Fibroblast of mammary gland (primary cell): ENCODE data around the gene THY1.

ENCODE experiments used
- DNase-seq: peaks from one replicate; pipeline ENCODE4 v3.0.0-alpha.2; 2010; ENCODE audit warnings: low read depth
- H3K4me3 ChIP-seq: 2 replicates; pipeline ENCODE4 v1.5.1; 2011; ENCODE audit warnings: low read depth, mild to moderate bottlenecking, low read length, moderate library complexity; ENCODE audit not compliant: control insufficient read depth
- TF ChIP-seq, protein P1 (sequence below): conservative IDR thresholded peaks from 2 replicates; pipeline ENCODE4 v1.5.1; 2011; ENCODE audit warnings: low read depth, low read length, inconsistent platforms; ENCODE audit not compliant: control insufficient read depth, insufficient read depth

Gene THY1

GRCh38 chr11:119380160-119380826 lies 42.7 kb downstream of the THY1 start:
- TF ChIP-seq, protein P1, sequence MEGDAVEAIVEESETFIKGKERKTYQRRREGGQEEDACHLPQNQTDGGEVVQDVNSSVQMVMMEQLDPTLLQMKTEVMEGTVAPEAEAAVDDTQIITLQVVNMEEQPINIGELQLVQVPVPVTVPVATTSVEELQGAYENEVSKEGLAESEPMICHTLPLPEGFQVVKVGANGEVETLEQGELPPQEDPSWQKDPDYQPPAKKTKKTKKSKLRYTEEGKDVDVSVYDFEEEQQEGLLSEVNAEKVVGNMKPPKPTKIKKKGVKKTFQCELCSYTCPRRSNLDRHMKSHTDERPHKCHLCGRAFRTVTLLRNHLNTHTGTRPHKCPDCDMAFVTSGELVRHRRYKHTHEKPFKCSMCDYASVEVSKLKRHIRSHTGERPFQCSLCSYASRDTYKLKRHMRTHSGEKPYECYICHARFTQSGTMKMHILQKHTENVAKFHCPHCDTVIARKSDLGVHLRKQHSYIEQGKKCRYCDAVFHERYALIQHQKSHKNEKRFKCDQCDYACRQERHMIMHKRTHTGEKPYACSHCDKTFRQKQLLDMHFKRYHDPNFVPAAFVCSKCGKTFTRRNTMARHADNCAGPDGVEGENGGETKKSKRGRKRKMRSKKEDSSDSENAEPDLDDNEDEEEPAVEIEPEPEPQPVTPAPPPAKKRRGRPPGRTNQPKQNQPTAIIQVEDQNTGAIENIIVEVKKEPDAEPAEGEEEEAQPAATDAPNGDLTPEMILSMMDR, result no peak
- no peak overlapping the region for H3K4me3 ChIP-seq
- no peak for DNase-seq

GRCh38 chr11:119378851-119379465 lies 44.0 kb downstream of the THY1 start:
- DNase-seq, result no peak
- no peak overlapping the region for H3K4me3 ChIP-seq
- TF ChIP-seq, protein P1, result no peak

DNA sequence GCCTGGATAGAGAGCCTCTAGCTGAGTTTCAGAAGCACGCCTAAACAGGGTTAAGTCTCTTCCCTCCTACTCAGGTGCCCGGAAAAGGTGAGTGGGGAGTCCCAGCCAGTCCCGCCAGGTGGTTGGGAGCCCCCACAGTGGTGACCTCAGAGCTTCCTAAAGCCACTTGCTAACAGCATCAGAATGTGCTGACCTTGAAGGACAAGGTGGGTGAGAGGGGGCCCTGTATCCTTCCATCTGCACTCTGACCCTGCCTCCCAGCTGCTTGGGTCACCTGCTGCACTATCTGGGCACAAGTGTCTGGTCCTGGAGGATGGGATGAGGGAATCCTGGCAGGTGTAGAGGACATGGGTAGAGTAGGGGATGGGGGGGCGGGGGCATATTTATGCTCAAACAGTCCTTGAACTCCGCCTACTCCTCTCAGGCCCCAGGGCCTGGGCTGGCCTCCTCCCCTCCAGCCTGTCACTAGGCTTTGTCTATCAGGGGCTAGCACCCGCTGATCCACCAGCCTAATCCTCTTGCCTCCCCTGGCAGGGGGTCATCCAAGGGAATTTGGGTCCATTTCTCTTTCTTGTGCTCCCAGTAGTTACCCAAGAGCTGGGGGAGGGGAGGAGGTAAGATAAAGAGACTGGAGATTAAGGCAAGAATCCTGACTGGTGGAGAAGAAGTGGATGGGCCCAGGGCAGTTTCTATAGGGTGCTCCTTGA lies 44.9 kb downstream of the THY1 start:
- no peak overlapping the region for H3K4me3 ChIP-seq
- TF ChIP-seq, protein P1, result no peak
- DNase-seq, result no peak

DNA sequence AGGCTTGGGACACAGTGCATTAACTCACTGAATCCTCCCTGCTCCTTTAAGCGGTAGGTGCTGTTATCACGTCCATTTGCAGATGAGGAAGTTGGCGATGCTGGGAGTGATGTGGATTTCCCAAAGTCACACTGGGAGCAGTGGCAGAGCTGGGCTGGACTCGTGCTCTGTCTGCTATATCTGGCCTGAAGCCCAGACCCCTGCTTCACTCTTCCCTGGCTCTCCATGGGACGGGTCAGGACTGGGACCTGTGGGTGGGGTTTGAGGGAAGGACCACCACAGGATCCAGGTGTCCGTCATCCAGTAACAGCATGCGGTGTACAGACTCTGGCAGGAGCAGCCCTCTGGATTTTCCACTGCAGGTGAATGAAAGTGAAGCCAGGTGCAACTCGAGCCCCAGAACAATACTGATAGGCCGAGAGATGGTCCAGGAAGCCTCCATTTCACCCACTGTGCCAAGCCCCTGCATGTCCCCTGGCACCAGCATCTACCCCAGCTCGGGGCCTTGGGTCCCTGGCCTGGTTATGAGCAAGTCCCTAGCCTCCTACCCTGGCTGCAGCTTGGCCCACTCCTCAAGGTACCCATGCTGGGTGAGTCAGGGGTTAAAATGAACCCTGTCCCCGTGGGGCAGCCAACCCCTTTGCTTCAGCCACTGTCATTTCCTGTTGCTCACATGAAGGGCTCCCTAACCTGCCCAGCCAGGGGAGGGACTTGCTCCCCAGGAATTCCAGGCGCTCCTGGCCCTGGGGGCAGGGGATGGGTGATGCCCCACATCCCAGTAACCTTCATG lies 45.7 kb downstream of the THY1 start:
- no peak for DNase-seq
- no peak overlapping the region for H3K4me3 ChIP-seq
- TF ChIP-seq, protein P1, result no peak

DNA sequence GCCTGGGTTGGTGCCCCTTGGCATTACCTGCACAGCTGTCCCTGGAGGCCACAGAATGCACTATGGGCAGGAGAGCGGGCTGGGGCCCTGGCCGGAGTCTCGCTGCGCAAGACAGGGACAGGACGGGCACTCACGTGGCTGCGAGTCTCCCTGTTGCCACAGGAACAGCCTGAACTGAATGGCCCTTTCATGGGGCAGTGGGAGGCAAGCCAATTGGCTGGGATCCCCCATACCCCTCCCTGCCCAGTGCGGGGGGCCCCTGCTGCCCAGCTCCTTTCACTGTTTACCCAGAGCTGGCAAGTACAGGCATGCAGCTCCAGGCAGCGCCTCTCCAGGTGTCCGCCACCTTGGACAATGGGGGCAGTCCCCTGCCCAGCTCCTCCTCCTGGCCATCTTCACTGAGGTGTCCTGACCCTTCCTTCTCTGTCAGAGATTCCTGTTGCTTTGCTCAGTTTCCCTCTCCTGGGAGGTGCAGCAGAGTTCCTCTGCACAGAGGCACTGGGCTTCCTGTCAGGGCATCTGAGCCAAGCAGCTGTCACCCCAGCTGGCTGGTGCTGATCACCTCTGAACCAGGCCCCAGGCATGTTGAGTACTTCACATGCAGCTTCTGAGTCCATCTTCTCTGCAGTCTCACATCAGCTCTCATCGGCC lies 46.6 kb downstream of the THY1 start:
- H3K4me3 ChIP-seq, result no peak overlapping the region
- no peak for DNase-seq
- TF ChIP-seq, protein P1, result no peak
